ENCODE measurements around the gene ANKRD23.
A peak's percentile ranks its signal among the peaks of the same experiment; 100 is the strongest.

ANKRD23 gene

DNA sequence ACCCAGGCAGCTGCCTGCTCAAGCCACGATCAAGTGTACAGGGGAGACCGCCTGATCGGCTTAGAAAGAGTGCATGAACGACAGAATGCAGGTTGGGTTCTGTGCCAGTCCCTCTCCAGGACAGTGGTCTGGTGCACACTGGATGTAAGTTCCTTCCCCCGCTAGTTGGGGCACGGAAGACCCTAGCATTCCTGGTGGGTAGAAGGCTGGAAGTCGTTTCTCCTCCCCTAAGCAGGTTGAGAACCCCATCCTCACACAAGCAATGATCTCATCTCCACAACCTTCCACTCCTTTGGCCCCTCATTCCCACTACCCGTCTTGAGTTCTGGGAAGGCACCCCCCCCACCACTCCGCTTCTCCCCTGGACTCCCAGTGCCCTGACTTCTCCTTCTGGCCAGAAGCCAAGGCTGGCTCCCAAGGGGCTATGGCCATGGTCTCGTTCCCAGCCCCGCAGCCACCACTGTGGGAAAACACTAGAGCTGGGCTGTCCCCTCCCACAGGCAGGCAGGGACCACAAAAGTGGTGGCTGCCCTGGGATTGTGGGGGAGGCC, 15.4 kb upstream of the ANKRD23 start:
- DNase-seq (ENCODE audit: extremely low spot score), result no peak
- TF ChIP-seq NFRKB (IDR thresholded peaks at IDR 0.05) (no peak), SUZ12 (IDR thresholded peaks at IDR 0.05) (no peak), FOXK2 (IDR thresholded peaks at IDR 0.05) (no peak), TARDBP (IDR thresholded peaks at IDR 0.05) (no peak), ELF4 (IDR thresholded peaks at IDR 0.05) (no peak)
- TF ChIP-seq, protein P1, sequence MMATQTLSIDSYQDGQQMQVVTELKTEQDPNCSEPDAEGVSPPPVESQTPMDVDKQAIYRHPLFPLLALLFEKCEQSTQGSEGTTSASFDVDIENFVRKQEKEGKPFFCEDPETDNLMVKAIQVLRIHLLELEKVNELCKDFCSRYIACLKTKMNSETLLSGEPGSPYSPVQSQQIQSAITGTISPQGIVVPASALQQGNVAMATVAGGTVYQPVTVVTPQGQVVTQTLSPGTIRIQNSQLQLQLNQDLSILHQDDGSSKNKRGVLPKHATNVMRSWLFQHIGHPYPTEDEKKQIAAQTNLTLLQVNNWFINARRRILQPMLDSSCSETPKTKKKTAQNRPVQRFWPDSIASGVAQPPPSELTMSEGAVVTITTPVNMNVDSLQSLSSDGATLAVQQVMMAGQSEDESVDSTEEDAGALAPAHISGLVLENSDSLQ (IDR thresholded peaks at IDR 0.05), result no peak
- CTCF ChIA-PET, result interaction anchor here (1.2 to 3.2 kb wide), 7 partner anchors 9 to 253 kb away, joined by 3 to 35 read pairs (median 8); no protein-coding TSS in a partner anchor
- POLR2A ChIA-PET, result interaction anchor here (1.0 to 5.4 kb wide), 7 partner anchors 9 to 254 kb away, joined by 3 to 58 read pairs (median 11); partner anchors contain the start of genes ANKRD36 and SEMA4C

DNA sequence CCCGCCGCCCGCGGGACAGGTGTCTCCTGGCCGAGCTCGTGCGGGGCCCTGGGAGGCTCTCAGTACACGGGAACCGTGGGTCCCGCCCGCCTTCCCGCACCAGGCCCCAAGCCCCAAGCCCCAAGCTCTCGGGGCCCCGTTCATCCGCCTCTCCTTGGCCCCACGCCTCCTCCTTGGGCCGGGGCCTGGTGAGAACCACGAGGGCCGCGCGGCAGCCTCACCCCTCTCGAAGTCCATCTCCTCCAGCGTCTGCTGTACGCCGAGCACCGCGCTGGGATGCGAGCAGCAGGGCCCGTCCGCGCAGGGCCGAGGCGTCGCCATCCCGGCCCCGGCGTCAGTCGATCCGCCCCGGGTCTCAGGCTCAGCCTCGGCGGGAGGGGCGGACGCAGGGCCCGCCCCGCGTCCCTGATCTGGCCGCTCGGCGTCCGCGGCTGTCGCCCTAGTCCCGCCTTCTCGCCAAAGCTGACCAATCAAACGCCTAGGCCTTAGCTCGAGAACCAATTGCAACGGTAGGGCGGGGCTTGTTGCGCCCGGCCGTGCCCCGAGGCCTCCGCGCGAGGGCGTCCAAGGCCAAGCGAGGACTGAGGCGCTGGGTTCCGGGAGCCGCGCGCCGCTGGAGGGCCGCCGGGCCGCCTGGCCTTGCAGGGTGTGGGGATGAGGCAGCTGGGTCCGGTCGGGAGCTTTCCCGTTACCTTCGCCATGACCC, 14.0 kb upstream of the ANKRD23 start, which contains the start of gene ANKRD39:
Gene ANKRD39 (minus strand): TSS at position 350 of the 706 bp plus-strand sequence. CDS start 29 bp downstream, at position 321.
- peak; percentile 99 for DNase-seq (ENCODE audit: extremely low spot score)
- no peak for TF ChIP-seq ARNT (IDR thresholded peaks at IDR 0.05)
- no peak for TF ChIP-seq ZNF384 (IDR thresholded peaks at IDR 0.05)
- TF ChIP-seq, protein P1 (IDR thresholded peaks at IDR 0.05), result peak; percentile 26; the same call in 1 of the 2 replicates
- TF ChIP-seq CTBP1 (IDR thresholded peaks at IDR 0.05; ENCODE audit: borderline replicate concordance), result no peak
- peak; percentile 46; the same call in 1 of the 2 replicates for TF ChIP-seq HDGF (IDR thresholded peaks at IDR 0.05; ENCODE audit: borderline replicate concordance)
- 0 out of 2 replicates have a peak, but pooled peaks have one; percentile 23 for TF ChIP-seq ELF4 (IDR thresholded peaks at IDR 0.05)
- no peak for TF ChIP-seq FOXA1 (IDR thresholded peaks at IDR 0.05)
- TF ChIP-seq FOXK2 (IDR thresholded peaks at IDR 0.05), result no peak
- TF ChIP-seq SP1 (IDR thresholded peaks at IDR 0.05), result peak; percentile 91
- no peak for TF ChIP-seq BHLHE40 (IDR thresholded peaks at IDR 0.05; ENCODE audit: borderline replicate concordance)
- no peak for TF ChIP-seq SUZ12 (IDR thresholded peaks at IDR 0.05)
- no peak for TF ChIP-seq NFRKB (IDR thresholded peaks at IDR 0.05)
- no peak for TF ChIP-seq LEF1 (IDR thresholded peaks at IDR 0.05; ENCODE audit: borderline replicate concordance)
- no peak for TF ChIP-seq TARDBP (IDR thresholded peaks at IDR 0.05)
- peak; percentile 51; the same call in 1 of the 2 replicates for TF ChIP-seq FOXM1 (IDR thresholded peaks at IDR 0.05; ENCODE audit: borderline replicate concordance)
- peak; percentile 33 for TF ChIP-seq L3MBTL2 (conservative IDR thresholded peaks at IDR 0.05)
- CTCF ChIA-PET, result interaction anchor here (0.6 to 3.2 kb wide), 16 partner anchors 10 to 255 kb away, joined by 3 to 35 read pairs (median 5); partner anchors contain the start of gene ANKRD36
- POLR2A ChIA-PET, result interaction anchor here (0.6 to 5.4 kb wide), 21 partner anchors 11 to 522 kb away, joined by 3 to 58 read pairs (median 4); partner anchors contain the start of genes ANKRD36, CNNM3, NCAPH and SEMA4C

DNA sequence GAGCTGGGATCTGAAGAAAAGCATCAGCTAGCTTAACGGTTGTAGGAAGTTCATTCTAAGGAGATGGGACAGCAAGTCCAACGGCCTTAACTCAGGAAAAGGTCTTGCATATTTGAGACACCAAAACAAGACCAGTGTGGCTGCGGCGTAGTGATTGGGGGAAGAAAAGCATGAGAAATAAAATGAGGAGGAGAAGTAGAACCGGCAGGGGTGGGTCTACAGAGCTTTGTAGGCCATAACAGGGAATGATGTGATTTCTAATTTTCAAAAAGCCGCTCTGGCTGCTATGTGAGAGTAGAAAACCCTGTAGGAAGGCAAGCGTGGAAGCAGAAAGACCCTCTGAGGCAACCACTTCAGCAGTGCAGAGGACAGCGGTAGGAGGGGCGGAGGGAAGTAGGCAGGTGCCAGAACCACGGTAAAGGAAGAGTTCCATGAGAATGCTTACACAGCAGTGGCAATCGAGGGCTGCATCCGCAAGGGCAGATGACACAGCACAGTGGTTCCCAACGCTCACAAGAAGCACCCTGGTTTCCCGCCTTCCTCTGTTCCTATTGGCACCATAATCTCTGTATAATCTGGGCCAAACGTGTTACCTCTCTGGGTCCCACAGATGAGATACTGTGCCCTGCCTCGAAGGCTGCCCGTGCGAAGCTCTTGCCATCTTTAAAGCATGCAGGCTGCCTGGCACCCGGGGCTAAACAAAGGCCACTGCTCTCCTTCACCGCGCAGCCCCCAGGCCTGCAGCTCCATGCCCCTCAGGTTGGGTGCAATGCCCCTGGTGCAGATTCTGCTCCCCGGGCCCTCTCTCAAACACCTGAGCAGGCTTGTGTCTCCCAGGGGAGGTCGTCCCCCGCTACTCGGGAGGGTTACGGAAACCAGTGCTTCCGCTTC, 13.2 kb upstream of the ANKRD23 start:
- CTCF ChIA-PET, result interaction anchor here (0.6 to 3.2 kb wide), 14 partner anchors 9 to 256 kb away, joined by 3 to 35 read pairs (median 5); partner anchors contain the start of gene ANKRD36
- DNase-seq (ENCODE audit: extremely low spot score), result no peak
- POLR2A ChIA-PET, result interaction anchor here (0.6 to 5.4 kb wide), 19 partner anchors 10 to 522 kb away, joined by 3 to 58 read pairs (median 4); partner anchors contain the start of genes ANKRD36, NCAPH and SEMA4C
- TF ChIP-seq L3MBTL2 (conservative IDR thresholded peaks at IDR 0.05) (peak; percentile 59; the same call in 1 of the 2 replicates), FOXK2 (IDR thresholded peaks at IDR 0.05) (no peak)

DNA sequence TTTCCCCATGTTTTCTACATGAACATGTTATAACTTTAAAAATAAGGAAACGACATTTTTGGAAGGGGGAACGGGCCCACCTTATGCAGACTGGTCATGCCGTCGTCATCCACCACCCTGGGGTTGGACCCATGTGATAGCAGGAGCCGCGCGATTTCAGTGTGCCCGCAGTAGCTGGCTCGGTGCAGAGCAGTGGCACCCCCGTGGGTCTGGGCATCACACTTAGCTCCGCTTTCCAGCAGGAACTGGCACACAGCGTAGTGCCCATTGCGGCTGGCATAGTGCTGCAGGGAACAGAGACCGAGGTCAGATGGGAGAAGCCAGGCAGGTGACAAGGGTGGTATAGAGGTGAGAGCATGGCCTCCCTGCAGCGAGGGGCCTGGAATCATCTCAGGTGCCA, 9.5 kb upstream of the ANKRD23 start:
- POLR2A ChIA-PET, result no interaction called here
- TF ChIP-seq, protein P1 (IDR thresholded peaks at IDR 0.05), result no peak
- no peak for TF ChIP-seq L3MBTL2 (conservative IDR thresholded peaks at IDR 0.05)
- no peak for TF ChIP-seq LEF1 (IDR thresholded peaks at IDR 0.05; ENCODE audit: borderline replicate concordance)
- TF ChIP-seq HDGF (IDR thresholded peaks at IDR 0.05; ENCODE audit: borderline replicate concordance), result no peak
- TF ChIP-seq TARDBP (IDR thresholded peaks at IDR 0.05), result no peak
- TF ChIP-seq ZNF384 (IDR thresholded peaks at IDR 0.05), result no peak
- TF ChIP-seq ELF4 (IDR thresholded peaks at IDR 0.05), result no peak
- TF ChIP-seq NFRKB (IDR thresholded peaks at IDR 0.05), result no peak
- TF ChIP-seq ARNT (IDR thresholded peaks at IDR 0.05), result no peak
- no peak for TF ChIP-seq BHLHE40 (IDR thresholded peaks at IDR 0.05; ENCODE audit: borderline replicate concordance)
- TF ChIP-seq SUZ12 (IDR thresholded peaks at IDR 0.05), result no peak
- TF ChIP-seq FOXK2 (IDR thresholded peaks at IDR 0.05), result no peak
- no peak for TF ChIP-seq SP1 (IDR thresholded peaks at IDR 0.05)
- DNase-seq (ENCODE audit: extremely low spot score), result no peak
- CTCF ChIA-PET, result no interaction called here

DNA sequence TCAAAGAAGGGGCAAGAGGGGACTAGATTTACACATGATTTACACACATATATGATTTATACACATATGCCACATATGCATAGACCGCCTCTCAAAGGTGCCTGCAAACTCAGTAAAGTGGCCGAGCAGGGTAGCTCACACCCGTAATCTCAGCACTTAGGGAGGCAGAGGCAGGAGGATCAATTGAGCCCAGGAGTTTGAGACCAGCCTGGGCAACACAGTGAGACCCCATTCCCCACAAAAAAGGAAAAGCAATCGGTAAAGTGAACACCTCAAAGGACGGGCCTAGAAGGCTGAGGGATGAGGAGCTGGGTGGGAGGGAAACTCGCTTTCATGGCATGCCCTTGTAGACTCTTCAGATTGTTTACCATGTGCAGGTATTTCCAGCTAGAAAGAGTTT, 8.8 kb upstream of the ANKRD23 start:
- CTCF ChIA-PET, result interaction anchor here (0.7 to 1.0 kb wide), 2 partner anchors 36 to 98 kb away, joined by 3 to 5 read pairs; no protein-coding TSS in a partner anchor
- TF ChIP-seq NFRKB (IDR thresholded peaks at IDR 0.05) (no peak), TARDBP (IDR thresholded peaks at IDR 0.05) (no peak), BHLHE40 (IDR thresholded peaks at IDR 0.05; ENCODE audit: borderline replicate concordance) (no peak)
- POLR2A ChIA-PET, result no interaction called here
- no peak for DNase-seq (ENCODE audit: extremely low spot score)

Measured in HEK293T (cell line).